ENCODE data around the gene AGPAT1.

DNA sequence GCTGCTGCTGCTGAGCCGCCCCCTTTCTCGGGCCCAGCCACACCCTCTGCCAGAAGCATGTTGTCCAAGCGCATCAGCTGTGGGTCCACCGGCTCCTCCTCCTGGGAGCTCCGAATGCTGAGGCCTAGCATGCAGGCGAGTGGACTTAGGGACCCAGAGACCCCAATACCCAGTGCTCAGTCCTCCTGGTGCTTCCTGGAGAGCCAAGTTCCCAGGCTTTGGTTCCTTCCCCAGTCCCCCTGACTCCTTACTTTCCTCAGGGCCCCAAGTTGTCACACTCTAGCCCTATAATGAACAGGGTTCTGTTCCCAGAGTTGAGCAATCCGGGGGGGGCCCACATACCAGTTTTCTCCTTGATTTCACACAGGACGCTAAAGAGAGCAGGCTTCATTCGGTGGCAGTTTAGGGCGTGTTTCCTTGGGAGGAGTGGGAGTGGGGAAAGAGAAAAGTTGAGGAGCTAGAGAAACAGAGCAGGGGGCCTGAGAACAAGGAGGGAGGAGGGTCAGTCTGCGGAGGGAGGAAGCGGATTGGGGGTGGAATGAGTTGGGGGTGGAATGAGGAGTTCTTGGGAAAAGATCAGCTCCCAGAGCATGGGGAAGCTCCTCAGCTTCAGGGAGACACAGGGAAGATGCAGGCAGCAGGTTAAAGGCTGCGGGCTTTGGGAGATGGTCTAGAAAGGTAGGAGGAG, 12.6 kb upstream of the AGPAT1 start:
- TF ChIP-seq ZNF296 (CRISPR knock-in tag; conservative IDR thresholded peaks at IDR 0.05), result no peak
- TF ChIP-seq ZBTB7A (CRISPR knock-in tag; IDR thresholded peaks at IDR 0.05), result no peak
- no peak for TF ChIP-seq NFYB (CRISPR knock-in tag; IDR thresholded peaks at IDR 0.05)
- TF ChIP-seq FOXM1 (CRISPR knock-in tag; IDR thresholded peaks at IDR 0.05), result no peak
- no peak for TF ChIP-seq ZFP36L2 (CRISPR knock-in tag; IDR thresholded peaks at IDR 0.05)
- TF ChIP-seq ZNF333 (CRISPR knock-in tag; IDR thresholded peaks at IDR 0.05; ENCODE audit: borderline replicate concordance), result no peak
- no peak for TF ChIP-seq RAD21 (CRISPR knock-in tag; IDR thresholded peaks at IDR 0.05)
- no peak for TF ChIP-seq POLR2A (IDR thresholded peaks at IDR 0.05; ENCODE audit: insufficient read depth in 1 of 2, low read depth in 2 of 2, low read length in 2 of 2)
- no peak for TF ChIP-seq ZNF274 (CRISPR knock-in tag; IDR thresholded peaks at IDR 0.05)
- TF ChIP-seq, protein P1, sequence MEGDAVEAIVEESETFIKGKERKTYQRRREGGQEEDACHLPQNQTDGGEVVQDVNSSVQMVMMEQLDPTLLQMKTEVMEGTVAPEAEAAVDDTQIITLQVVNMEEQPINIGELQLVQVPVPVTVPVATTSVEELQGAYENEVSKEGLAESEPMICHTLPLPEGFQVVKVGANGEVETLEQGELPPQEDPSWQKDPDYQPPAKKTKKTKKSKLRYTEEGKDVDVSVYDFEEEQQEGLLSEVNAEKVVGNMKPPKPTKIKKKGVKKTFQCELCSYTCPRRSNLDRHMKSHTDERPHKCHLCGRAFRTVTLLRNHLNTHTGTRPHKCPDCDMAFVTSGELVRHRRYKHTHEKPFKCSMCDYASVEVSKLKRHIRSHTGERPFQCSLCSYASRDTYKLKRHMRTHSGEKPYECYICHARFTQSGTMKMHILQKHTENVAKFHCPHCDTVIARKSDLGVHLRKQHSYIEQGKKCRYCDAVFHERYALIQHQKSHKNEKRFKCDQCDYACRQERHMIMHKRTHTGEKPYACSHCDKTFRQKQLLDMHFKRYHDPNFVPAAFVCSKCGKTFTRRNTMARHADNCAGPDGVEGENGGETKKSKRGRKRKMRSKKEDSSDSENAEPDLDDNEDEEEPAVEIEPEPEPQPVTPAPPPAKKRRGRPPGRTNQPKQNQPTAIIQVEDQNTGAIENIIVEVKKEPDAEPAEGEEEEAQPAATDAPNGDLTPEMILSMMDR (CRISPR knock-in tag; IDR thresholded peaks at IDR 0.05), result no peak
- no peak for TF ChIP-seq TBL1XR1 (IDR thresholded peaks at IDR 0.05; ENCODE audit: borderline replicate concordance, low read length, partially characterized antibody)
- no peak for TF ChIP-seq NFE2L1 (CRISPR knock-in tag; IDR thresholded peaks at IDR 0.05; ENCODE audit: borderline replicate concordance)
- TF ChIP-seq, protein P2, sequence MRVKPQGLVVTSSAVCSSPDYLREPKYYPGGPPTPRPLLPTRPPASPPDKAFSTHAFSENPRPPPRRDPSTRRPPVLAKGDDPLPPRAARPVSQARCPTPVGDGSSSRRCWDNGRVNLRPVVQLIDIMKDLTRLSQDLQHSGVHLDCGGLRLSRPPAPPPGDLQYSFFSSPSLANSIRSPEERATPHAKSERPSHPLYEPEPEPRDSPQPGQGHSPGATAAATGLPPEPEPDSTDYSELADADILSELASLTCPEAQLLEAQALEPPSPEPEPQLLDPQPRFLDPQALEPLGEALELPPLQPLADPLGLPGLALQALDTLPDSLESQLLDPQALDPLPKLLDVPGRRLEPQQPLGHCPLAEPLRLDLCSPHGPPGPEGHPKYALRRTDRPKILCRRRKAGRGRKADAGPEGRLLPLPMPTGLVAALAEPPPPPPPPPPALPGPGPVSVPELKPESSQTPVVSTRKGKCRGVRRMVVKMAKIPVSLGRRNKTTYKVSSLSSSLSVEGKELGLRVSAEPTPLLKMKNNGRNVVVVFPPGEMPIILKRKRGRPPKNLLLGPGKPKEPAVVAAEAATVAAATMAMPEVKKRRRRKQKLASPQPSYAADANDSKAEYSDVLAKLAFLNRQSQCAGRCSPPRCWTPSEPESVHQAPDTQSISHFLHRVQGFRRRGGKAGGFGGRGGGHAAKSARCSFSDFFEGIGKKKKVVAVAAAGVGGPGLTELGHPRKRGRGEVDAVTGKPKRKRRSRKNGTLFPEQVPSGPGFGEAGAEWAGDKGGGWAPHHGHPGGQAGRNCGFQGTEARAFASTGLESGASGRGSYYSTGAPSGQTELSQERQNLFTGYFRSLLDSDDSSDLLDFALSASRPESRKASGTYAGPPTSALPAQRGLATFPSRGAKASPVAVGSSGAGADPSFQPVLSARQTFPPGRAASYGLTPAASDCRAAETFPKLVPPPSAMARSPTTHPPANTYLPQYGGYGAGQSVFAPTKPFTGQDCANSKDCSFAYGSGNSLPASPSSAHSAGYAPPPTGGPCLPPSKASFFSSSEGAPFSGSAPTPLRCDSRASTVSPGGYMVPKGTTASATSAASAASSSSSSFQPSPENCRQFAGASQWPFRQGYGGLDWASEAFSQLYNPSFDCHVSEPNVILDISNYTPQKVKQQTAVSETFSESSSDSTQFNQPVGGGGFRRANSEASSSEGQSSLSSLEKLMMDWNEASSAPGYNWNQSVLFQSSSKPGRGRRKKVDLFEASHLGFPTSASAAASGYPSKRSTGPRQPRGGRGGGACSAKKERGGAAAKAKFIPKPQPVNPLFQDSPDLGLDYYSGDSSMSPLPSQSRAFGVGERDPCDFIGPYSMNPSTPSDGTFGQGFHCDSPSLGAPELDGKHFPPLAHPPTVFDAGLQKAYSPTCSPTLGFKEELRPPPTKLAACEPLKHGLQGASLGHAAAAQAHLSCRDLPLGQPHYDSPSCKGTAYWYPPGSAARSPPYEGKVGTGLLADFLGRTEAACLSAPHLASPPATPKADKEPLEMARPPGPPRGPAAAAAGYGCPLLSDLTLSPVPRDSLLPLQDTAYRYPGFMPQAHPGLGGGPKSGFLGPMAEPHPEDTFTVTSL (CRISPR knock-in tag; IDR thresholded peaks at IDR 0.05; ENCODE audit: borderline replicate concordance), result no peak
